T follicular helper cell (primary cell): ENCODE measurements around the gene FKBP8.
"Not testable (repeated sequence)": the region's sequence is repeated elsewhere in the genome, so short reads cannot be mapped to it uniquely, and the experiment has no call there.

Source experiments
- DNase-seq: peaks from one replicate; pipeline ENCODE4 v3.0.0-alpha.2; 2020; ENCODE audit warnings: low read depth
- total RNA-seq, 2 experiments: gene quantifications; one replicate each; lab custom pipeline; 2026; lab: John Stamatoyannopoulos, UW

FKBP8 gene
- 115 to 225 reads per million in 2 experiments for total RNA-seq

GRCh38 chr19:18542941-18543813 lies at the start of gene FKBP8:
Gene FKBP8, minus strand, starts transcription at chr19:18543573. Its CDS starts 1,603 bp downstream, at chr19:18541970.
- DNase-seq, result peak; percentile 90

GRCh38 chr19:18592732-18593131 lies 49.4 kb upstream of the FKBP8 start:
- not testable (repeated sequence) for DNase-seq

GRCh38 chr19:18591735-18592385 lies 48.5 kb upstream of the FKBP8 start:
- no peak for DNase-seq

- DNase-seq, result no peak
These were observed 47.2 kb upstream of the FKBP8 start for GRCh38 chr19:18590273-18591272.

GRCh38 chr19:18589380-18590272 lies 46.3 kb upstream of the FKBP8 start:
- DNase-seq, result peak; percentile 58

- peak; percentile 84 for DNase-seq
These were observed 45.4 kb upstream of the FKBP8 start, which contains the start of gene REX1BD for GRCh38 chr19:18588611-18589379. Gene REX1BD, plus strand, starts transcription at chr19:18588798. Its CDS starts 4 bp downstream, at chr19:18588802.

GRCh38 chr19:18587962-18588610 lies 44.7 kb upstream of the FKBP8 start:
- no peak for DNase-seq

- DNase-seq, result no peak
These were observed 44.2 kb upstream of the FKBP8 start for GRCh38 chr19:18587561-18587960.

GRCh38 chr19:18586306-18586705 lies 42.9 kb upstream of the FKBP8 start:
- DNase-seq, result no peak

GRCh38 chr19:18580311-18580710 lies 36.9 kb upstream of the FKBP8 start:
- no peak for DNase-seq

- DNase-seq, result no peak
These were observed 34.1 kb upstream of the FKBP8 start for GRCh38 chr19:18577365-18577914.

GRCh38 chr19:18576383-18576782 lies 33.0 kb upstream of the FKBP8 start:
- no peak for DNase-seq

GRCh38 chr19:18574691-18575291 lies 31.4 kb upstream of the FKBP8 start:
- no peak for DNase-seq

GRCh38 chr19:18571564-18572344 lies 28.4 kb upstream of the FKBP8 start, which contains the start of gene UBA52:
Gene UBA52, plus strand, starts transcription at chr19:18571857. Its CDS starts 1,444 bp downstream, at chr19:18573301.
- DNase-seq, result peak; percentile 98

- DNase-seq, result no peak
These were observed 25.0 kb upstream of the FKBP8 start for GRCh38 chr19:18568367-18568766.

- no peak for DNase-seq
These were observed 23.6 kb upstream of the FKBP8 start for GRCh38 chr19:18566953-18567352.

GRCh38 chr19:18562086-18562485 lies 18.7 kb upstream of the FKBP8 start:
- no peak for DNase-seq

- no peak for DNase-seq
These were observed 16.3 kb upstream of the FKBP8 start for GRCh38 chr19:18559685-18560084.
